Activated naive CD4-positive, alpha-beta T cell treated with anti-CD3 and anti-CD28 coated beads, Interleukin-2, amount 50 U/mL, for 24 hours (primary cell): ENCODE measurements around the gene ALDH18A1.

Source experiments
- H3K27ac Mint-ChIP-seq: one replicate; pipeline ENCODE4 v1.8.0; 2021; ENCODE audit warnings: mild to moderate bottlenecking, mixed read lengths
- H3K27me3 Mint-ChIP-seq: one replicate; pipeline ENCODE4 v1.8.0; 2021; ENCODE audit warnings: mixed read lengths
- H3K36me3 Mint-ChIP-seq: one replicate; pipeline ENCODE4 v1.8.0; 2021; ENCODE audit warnings: mixed read lengths
- H3K4me1 Mint-ChIP-seq: one replicate; pipeline ENCODE4 v1.8.0; 2021; ENCODE audit warnings: mixed read lengths
- H3K4me3 Mint-ChIP-seq: one replicate; pipeline ENCODE4 v1.8.0; 2021; ENCODE audit warnings: mild to moderate bottlenecking, mixed read lengths
- H3K9me3 Mint-ChIP-seq: one replicate; pipeline ENCODE4 v1.8.0; 2021; ENCODE audit warnings: mixed read lengths

The ALDH18A1 gene

DNA sequence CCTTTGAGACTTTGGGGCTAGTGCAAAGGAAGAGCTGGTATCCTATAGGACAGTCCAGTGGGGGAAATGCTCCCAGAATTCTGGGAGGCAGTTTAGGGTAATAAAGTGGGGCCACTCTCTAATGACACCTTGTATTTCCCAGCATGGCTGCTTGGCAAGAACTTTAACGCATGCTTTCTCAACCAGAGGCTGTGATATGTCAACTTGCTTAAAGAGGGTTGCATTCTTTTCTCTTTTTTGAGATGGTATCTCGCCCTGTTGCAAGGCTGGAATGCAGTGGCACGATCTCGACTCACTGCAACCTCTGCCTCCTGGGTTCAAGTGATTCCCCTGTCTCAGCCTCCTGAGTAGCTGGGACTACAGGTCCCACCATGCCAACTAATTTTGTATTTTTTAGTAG, 38.4 kb downstream of the ALDH18A1 start:
- Mint-ChIP-seq H3K27me3 (no peaks in the 10 kb centered on the region), H3K27ac (no peak overlapping the region), H3K4me3 (no peak overlapping the region), H3K9me3 (no peaks in the 10 kb centered on the region), H3K36me3 (peaks cover 26% of the 10 kb centered on the region), H3K4me1 (no peaks in the 10 kb centered on the region)

DNA sequence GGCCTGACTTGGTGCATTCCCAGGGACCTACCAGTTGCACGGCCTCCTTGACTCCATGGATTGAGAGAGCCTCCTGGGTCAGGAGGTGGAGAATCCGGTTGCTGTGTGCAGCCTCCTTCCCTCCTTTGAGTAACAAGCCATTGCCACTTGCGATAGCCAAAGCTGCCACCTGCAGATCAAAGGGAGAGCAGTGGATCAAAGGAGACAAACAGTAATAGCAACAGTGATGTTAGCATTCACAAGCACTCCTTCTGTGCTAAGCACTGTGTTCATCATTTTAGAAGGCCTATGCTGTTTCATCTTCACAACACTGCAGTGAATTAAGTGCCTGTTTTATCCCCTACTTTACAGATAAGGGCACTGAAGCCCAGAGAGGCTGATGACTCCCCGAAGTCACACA, 40.1 kb downstream of the ALDH18A1 start:
- peaks cover 30% of the 10 kb centered on the region for H3K36me3 Mint-ChIP-seq
- no peaks in the 10 kb centered on the region for H3K9me3 Mint-ChIP-seq
- no peaks in the 10 kb centered on the region for H3K4me1 Mint-ChIP-seq
- H3K4me3 Mint-ChIP-seq, result no peak overlapping the region
- H3K27me3 Mint-ChIP-seq, result no peaks in the 10 kb centered on the region
- H3K27ac Mint-ChIP-seq, result no peak overlapping the region

DNA sequence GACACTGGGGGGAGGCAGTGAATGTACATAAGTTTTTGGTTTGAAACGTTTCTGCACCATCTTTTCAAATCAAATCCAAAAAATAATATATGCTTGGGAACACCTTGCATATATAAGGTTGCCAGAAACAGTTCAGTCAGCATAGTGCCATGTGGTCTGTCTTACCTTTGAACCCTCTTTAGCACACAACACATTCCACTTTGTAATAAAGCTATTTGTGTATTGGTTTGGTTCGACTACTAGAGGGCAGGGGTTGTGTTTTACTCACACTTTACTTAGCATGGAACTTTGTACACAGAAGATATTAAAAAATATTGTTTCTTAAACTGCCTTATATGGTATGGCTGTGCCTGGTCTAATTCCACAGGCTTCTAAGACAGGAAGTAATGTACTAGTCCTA, 43.2 kb downstream of the ALDH18A1 start:
- no peak overlapping the region for H3K27ac Mint-ChIP-seq
- H3K9me3 Mint-ChIP-seq, result no peaks in the 10 kb centered on the region
- no peak overlapping the region for H3K4me3 Mint-ChIP-seq
- H3K27me3 Mint-ChIP-seq, result no peaks in the 10 kb centered on the region
- H3K36me3 Mint-ChIP-seq, result peaks cover 15% of the 10 kb centered on the region
- no peaks in the 10 kb centered on the region for H3K4me1 Mint-ChIP-seq

DNA sequence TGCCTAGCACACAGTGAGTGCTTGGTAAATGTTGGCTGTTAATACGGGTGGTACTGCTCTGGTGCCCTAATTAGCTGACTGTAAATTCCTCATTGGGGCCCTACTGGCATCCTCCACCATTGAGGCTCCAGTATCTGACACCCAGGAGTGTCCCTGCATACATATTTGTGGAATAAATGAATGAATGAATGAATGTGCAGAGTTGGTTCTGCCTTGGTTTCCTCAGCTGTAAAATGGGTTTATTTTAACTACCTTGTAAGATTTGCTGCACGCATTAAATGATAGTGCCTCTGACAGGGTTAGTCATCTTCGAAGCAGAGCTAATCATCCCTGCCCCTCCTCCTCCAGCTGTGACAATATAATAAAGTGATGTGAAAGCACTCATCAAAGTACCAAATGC, 45.8 kb downstream of the ALDH18A1 start:
- H3K27ac Mint-ChIP-seq, result no peak overlapping the region
- no peak overlapping the region for H3K4me3 Mint-ChIP-seq
- peaks cover 20% of the 10 kb centered on the region for H3K36me3 Mint-ChIP-seq
- H3K4me1 Mint-ChIP-seq, result no peaks in the 10 kb centered on the region
- no peaks in the 10 kb centered on the region for H3K27me3 Mint-ChIP-seq
- H3K9me3 Mint-ChIP-seq, result no peaks in the 10 kb centered on the region

DNA sequence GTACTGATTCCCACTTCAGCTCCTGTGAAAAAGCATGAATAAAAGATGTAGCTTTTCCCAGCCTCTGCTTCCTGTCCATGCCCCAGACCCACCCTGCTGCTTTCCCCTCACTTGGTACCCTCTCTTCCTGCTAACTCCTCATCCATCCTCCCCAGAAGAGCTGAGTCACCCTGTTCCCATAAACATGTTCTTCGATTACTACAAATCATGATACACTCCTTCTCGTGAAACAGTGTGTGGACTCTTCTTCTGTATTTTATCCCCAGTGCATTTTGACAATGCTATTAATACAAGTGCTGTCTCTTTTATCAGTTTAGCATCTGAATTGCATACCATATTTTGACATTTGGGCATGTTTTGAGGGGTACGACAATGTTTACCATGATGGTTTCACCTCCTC, 49.6 kb downstream of the ALDH18A1 start:
- Mint-ChIP-seq H3K9me3 (no peaks in the 10 kb centered on the region), H3K27ac (no peak overlapping the region), H3K4me1 (no peaks in the 10 kb centered on the region), H3K27me3 (no peaks in the 10 kb centered on the region), H3K4me3 (no peak overlapping the region), H3K36me3 (peaks cover 10% of the 10 kb centered on the region)

DNA sequence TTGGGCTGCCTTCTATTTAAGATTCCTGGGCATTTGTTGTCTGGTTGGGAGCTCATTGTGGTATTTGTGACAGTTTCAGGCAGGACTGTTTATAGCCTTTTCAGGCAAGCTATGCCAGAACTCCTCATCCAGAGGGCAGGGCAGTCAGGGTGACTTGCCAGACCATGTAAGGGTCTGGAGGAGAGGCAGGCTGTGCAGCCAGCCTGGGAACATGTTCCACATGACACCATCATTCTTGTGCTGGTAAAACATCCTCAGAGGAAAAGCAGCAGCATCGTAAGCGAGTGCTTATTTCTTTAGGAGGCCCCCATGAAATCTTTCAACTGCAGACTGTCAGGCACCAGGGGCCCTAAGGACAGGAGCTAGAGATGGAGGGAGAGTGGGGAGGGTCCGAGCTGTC, 51.3 kb downstream of the ALDH18A1 start:
- Mint-ChIP-seq H3K27ac (no peak overlapping the region), H3K4me3 (no peak overlapping the region), H3K9me3 (no peaks in the 10 kb centered on the region), H3K27me3 (no peaks in the 10 kb centered on the region), H3K4me1 (no peaks in the 10 kb centered on the region), H3K36me3 (peaks cover 10% of the 10 kb centered on the region)

DNA sequence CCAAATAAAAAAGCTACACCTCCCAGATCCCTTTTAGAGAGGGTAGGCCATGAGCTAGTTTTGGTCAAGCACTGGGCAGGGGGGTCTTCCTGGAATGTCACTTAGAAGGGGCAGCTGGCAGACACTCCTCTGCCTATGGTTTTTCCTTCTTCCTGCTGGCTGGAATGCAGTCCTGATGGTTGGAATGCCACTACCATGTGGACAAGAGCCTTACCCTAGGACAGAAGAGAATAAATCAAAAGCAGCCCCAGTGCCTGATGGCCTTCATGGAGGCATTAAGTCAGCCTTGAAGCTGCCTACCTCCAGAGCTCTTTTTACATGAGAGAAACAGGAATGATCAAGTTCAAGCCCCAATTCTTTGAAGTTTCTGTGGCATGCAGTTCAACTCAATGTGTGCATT, 51.9 kb downstream of the ALDH18A1 start:
- Mint-ChIP-seq H3K36me3 (peaks cover 10% of the 10 kb centered on the region), H3K4me3 (no peak overlapping the region), H3K27ac (no peak overlapping the region), H3K9me3 (no peaks in the 10 kb centered on the region), H3K4me1 (no peaks in the 10 kb centered on the region), H3K27me3 (no peaks in the 10 kb centered on the region)

DNA sequence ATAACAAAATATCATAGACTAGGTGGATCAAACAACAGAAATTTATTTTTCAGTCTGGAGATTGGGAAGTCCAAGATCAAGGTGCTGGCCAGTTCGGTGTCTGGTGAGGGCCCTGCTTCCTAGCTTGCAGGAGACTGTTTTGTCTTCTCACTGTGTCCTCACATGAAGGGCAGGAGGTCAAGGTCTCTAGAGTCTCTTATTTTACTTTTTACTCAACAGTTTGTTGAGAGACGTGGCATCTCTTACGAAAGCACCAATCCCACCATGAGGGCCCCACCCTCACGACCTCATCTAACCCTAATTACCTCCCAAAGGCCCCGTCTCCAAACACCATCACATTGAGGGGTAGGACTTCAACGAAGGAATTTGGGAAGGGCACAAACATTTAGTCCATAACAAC, 54.1 kb downstream of the ALDH18A1 start:
- Mint-ChIP-seq H3K27me3 (peaks cover 1% of the 10 kb centered on the region), H3K4me3 (no peak overlapping the region), H3K4me1 (no peaks in the 10 kb centered on the region), H3K27ac (no peak overlapping the region), H3K36me3 (peaks cover 8% of the 10 kb centered on the region), H3K9me3 (no peaks in the 10 kb centered on the region)

DNA sequence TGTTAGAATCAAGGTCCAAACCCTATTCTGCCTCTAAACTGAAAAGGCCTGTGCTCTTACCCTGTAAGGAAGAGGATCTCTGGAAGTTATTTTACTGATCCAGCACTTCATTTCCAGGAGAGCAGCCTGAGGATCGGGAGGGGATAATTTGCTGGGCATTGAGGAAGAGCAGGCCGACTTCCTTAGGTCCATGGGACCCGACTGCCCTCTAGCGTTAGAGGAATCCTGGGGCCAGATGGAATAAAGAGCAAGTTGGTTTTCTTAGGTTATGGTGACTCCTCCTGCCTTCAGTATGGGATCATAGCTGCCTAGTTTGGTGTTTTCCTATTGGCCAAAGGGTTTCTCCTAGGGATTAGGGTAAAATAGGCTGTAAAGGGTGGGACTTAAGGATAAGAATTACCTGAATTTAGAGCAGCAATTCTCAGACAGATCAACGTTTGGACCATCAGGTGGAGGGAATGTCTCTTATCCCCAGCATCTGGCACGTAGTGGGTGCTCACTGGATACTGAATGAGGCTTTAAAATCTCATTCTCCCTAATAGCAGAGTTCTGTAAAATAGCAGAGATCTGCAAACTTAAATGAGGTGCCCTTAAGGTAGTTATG, 55.3 kb downstream of the ALDH18A1 start:
- H3K36me3 Mint-ChIP-seq, result peaks cover 3% of the 10 kb centered on the region
- no peaks in the 10 kb centered on the region for H3K9me3 Mint-ChIP-seq
- no peaks in the 10 kb centered on the region for H3K4me1 Mint-ChIP-seq
- no peak overlapping the region for H3K27ac Mint-ChIP-seq
- H3K27me3 Mint-ChIP-seq, result peaks cover 4% of the 10 kb centered on the region
- no peak overlapping the region for H3K4me3 Mint-ChIP-seq

DNA sequence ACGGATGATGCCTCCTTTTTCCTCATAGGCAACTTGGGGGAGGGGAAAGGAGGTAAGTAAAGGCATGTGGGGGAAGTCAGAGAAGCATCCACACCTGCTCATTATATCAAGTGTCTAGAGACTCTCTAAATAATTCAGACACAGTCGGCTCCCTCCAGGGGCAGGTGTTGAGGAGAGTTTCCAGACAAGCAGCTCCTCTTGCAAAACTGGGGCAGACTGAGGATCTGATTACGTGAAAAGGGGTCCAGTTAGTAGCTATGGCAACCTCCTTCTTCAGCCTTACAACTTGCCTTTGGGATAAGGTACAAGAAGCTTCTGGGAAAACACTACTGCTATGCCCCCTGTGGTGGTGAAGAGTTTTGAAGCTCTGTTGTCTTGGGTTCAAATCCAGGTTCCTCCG, 56.4 kb downstream of the ALDH18A1 start:
- Mint-ChIP-seq H3K36me3 (no peaks in the 10 kb centered on the region), H3K27me3 (peaks cover 4% of the 10 kb centered on the region), H3K9me3 (no peaks in the 10 kb centered on the region), H3K4me1 (no peaks in the 10 kb centered on the region), H3K4me3 (no peak overlapping the region), H3K27ac (no peak overlapping the region)

DNA sequence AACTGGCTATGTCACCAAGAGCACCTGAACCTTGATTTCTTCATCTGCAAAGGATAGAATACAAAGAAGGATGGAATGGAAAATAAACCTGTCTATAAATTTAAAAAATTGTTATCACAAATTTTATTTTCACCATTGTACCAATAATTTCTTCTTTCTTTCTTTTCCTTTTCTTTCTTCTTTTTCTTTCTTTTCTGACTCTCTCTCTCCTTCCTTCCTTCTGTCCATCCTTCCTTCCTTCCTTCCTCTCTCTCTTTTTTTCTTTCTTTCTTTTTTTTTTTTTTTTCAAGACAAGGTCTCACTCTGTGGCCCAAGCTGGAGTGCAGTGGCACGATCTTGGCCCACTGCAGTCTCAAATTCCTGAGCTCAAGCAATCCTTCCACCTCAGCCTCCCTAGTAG, 58.7 kb downstream of the ALDH18A1 start:
- Mint-ChIP-seq H3K4me3 (no peak overlapping the region), H3K9me3 (no peaks in the 10 kb centered on the region), H3K36me3 (no peaks in the 10 kb centered on the region), H3K27me3 (peaks cover 7% of the 10 kb centered on the region), H3K4me1 (no peaks in the 10 kb centered on the region), H3K27ac (no peak overlapping the region)

DNA sequence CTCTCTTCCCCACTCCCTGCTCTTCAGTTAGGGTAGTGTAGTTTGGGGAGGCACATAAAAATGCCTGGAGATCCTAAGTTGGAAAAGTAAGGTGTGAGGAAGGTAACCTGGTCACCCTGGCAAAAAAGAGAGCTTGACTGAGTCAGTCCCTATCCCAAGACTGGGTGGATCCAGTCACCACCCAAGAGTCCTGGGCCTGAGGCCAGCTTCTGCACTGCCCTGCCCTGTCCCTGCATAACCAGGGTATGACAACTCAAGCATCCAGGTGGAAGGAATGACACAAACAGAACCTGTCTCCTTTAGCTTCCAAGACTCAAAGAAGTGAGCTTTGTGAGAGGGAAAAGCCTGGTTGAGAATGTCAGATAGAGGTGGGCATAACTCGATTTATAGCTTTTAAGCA, 68.5 kb downstream of the ALDH18A1 start:
- Mint-ChIP-seq H3K36me3 (no peaks in the 10 kb centered on the region), H3K27me3 (peaks cover 2% of the 10 kb centered on the region), H3K9me3 (no peaks in the 10 kb centered on the region), H3K4me1 (no peaks in the 10 kb centered on the region), H3K4me3 (no peak overlapping the region), H3K27ac (no peak overlapping the region)

DNA sequence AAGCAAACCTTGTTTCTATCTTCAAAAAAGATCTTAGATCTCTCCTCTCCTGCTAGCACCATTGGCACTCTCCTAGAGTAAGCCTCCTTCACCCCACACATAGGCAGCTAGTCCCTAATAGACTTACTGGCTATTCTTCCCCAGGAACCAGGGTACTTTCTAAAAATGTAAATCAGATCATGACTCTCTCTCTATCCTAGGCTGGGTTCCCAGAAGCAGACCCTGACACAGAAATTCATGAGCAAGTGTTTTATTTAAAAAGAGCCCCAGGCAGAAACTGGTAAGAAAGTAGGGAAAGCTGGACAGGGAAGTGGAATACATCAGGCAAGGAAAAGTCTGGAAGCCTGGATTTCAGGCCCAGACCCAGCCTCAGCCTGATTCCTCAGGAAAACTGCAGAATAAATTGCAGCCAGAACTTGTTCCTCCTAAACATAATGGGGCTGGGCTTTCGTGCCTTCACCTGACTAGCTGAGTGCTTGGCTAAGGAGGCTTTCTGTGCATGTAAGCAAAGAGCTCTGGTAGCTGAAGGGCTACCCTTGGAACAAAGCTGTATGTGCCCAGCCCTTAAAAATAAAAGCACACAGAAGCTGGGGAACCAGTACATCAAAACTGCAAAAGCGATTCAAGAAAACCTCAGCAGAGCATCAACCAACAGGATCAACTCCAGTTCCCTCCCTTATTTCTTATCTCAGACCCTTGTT, 76.5 kb downstream of the ALDH18A1 start:
- Mint-ChIP-seq H3K27ac (no peak overlapping the region), H3K36me3 (no peaks in the 10 kb centered on the region), H3K4me3 (no peak overlapping the region), H3K9me3 (no peaks in the 10 kb centered on the region), H3K4me1 (no peaks in the 10 kb centered on the region), H3K27me3 (peaks cover 10% of the 10 kb centered on the region)

DNA sequence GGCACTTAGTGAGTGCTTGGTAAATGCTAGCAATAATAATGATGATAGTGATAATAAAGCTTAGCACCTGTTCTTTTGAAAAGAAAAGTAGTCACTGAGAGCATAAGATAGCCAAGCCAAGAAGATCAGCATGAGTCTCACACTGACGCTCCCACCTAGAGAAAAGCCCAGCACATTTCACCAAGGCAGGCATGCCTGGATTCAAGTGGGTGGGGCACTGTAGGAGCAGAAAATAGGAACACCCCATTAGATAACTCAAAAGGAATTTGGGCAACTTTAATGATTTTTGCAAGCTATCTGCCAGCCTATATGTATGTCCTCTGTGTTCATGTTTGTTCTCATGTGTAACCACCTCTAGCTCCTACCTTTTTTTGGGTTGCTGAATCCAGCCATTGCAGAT, 77.2 kb downstream of the ALDH18A1 start:
- Mint-ChIP-seq H3K27me3 (peaks cover 12% of the 10 kb centered on the region), H3K27ac (no peak overlapping the region), H3K9me3 (no peaks in the 10 kb centered on the region), H3K36me3 (no peaks in the 10 kb centered on the region), H3K4me3 (no peak overlapping the region), H3K4me1 (no peaks in the 10 kb centered on the region)

DNA sequence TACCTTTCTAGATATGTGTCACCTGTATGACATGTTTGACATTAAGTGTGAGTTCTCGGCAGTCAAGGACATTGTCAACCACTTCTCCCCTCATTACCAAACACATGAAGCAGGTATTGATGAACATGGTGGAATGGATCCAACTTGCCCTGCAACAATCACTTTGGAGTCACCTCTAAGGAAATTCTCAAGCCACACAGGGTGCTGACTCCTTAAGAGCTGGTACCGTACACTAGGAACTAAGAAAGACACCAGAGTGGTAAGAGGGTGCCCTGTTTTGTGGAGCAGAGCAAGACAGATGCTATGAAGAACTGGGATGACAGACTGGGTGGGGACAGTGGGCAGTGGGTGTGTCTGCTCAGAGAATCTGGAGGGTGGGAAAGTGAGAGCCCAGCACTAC, 77.9 kb downstream of the ALDH18A1 start:
- Mint-ChIP-seq H3K4me1 (no peaks in the 10 kb centered on the region), H3K36me3 (no peaks in the 10 kb centered on the region), H3K27ac (no peak overlapping the region), H3K4me3 (no peak overlapping the region), H3K9me3 (no peaks in the 10 kb centered on the region), H3K27me3 (peaks cover 15% of the 10 kb centered on the region)

DNA sequence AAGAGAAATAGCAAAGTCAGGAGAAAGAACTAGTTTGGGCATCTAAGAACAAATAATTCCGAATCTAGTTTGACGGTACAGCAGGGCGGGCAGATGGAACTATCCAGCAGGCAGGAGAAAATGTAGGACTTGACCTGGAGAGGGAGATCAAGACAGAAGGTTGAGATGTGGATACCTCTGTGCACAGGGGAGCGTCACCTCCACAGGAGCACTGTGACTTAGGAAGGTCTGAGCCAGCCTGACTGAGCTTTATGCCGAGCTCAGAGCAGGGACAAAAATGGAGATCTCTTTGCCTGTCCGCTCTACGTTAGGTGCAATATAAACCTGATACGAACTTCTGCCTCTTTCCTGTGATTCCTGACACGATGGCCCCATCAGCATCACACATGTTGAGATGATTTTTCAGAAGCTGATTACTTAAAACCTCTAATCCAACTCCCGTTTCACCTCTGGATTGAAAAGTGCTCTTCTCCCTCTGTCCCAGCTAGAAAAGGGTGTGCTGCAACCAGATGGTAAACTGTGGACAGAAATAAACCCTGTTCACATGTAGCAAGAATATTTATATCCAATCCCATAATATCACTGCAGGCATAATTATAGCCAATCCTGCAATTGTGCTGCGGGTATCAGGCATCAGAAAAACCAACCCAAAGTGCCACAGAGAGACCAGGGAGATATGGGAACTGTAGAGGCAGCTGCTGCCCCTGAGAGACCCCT, 81.7 kb downstream of the ALDH18A1 start:
- Mint-ChIP-seq H3K4me3 (no peak overlapping the region), H3K27ac (no peak overlapping the region), H3K36me3 (no peaks in the 10 kb centered on the region), H3K4me1 (no peaks in the 10 kb centered on the region), H3K27me3 (peaks cover 16% of the 10 kb centered on the region), H3K9me3 (no peaks in the 10 kb centered on the region)
